Measurements from ENCODE around the gene IFRD2. TPM values are rescaled to one million over a fixed set of nuclear protein-coding genes. Genes with fewer than 3 reads are reported as not detected.
A peak's percentile ranks its signal among the peaks of the same experiment; 100 is the strongest.

Gene IFRD2
- total RNA-seq, 2 donors from 2014 or later, result 84.2 to 225 TPM

GRCh38 chr3:50330330-50330729 lies 38.1 kb upstream of the IFRD2 start:
- H3K27ac Mint-ChIP-seq, result no peak overlapping the region
- DNase-seq (ENCODE audit: low spot score), result no peak
- H3K4me1 Mint-ChIP-seq (ENCODE audit: low read depth in 2 of 2), result peaks cover 16 to 26% of the 10 kb centered on the region in 2 donors
- H3K9me3 Mint-ChIP-seq, result no peaks in the 10 kb centered on the region
- ATAC-seq, result no peak
- no peak overlapping the region for H3K4me3 Mint-ChIP-seq
- no peaks in the 10 kb centered on the region for H3K27me3 Mint-ChIP-seq
- no peaks in the 10 kb centered on the region for H3K36me3 Mint-ChIP-seq

- ATAC-seq (peak; percentile 96 to 98), DNase-seq (ENCODE audit: low spot score) (peak; percentile 95)
- Mint-ChIP-seq H3K36me3 (no peaks in the 10 kb centered on the region), H3K27ac (peak within 1 kb of the TSS; percentile 64 to 89), H3K4me1 (ENCODE audit: low read depth in 2 of 2) (peaks cover 0 to 21% of the 10 kb centered on the region in 2 donors), H3K4me3 (peak within 1 kb of the TSS; percentile 81), H3K27me3 (no peaks in the 10 kb centered on the region), H3K9me3 (no peaks in the 10 kb centered on the region)
Observed at GRCh38 chr3:50327943-50328691, 35.9 kb upstream of the IFRD2 start, which contains the start of gene TUSC2. TUSC2 (minus strand) TSS chr3:50328223; CDS start chr3:50328099, 124 bp downstream.

- peak; percentile 37 for DNase-seq (ENCODE audit: low spot score)
- Mint-ChIP-seq H3K4me1 (ENCODE audit: low read depth in 2 of 2) (peaks cover 0 to 20% of the 10 kb centered on the region in 2 donors), H3K36me3 (no peaks in the 10 kb centered on the region), H3K4me3 (peak overlapping the region; percentile 81), H3K9me3 (no peaks in the 10 kb centered on the region), H3K27me3 (no peaks in the 10 kb centered on the region), H3K27ac (peak overlapping the region; percentile 64 to 89)
- ATAC-seq, result no peak
Observed at GRCh38 chr3:50327129-50327528, 34.9 kb upstream of the IFRD2 start.

- DNase-seq (ENCODE audit: low spot score) (no peak), ATAC-seq (no peak)
- peaks cover 0 to 20% of the 10 kb centered on the region in 2 donors for H3K4me1 Mint-ChIP-seq (ENCODE audit: low read depth in 2 of 2)
- no peaks in the 10 kb centered on the region for H3K36me3 Mint-ChIP-seq
- H3K9me3 Mint-ChIP-seq, result no peaks in the 10 kb centered on the region
- H3K27ac Mint-ChIP-seq, result peak overlapping the region in 1 of 2 donors; percentile 89
- H3K4me3 Mint-ChIP-seq, result no peak overlapping the region
- H3K27me3 Mint-ChIP-seq, result no peaks in the 10 kb centered on the region
Observed at GRCh38 chr3:50326182-50326541, 33.9 kb upstream of the IFRD2 start.

- Mint-ChIP-seq H3K27me3 (no peaks in the 10 kb centered on the region), H3K27ac (no peak overlapping the region), H3K9me3 (no peaks in the 10 kb centered on the region), H3K36me3 (no peaks in the 10 kb centered on the region), H3K4me3 (no peak overlapping the region), H3K4me1 (ENCODE audit: low read depth in 2 of 2) (peaks cover under 1 to 21% of the 10 kb centered on the region in 2 donors)
- ATAC-seq (no peak), DNase-seq (ENCODE audit: low spot score) (no peak)
Observed at GRCh38 chr3:50325497-50326181, 33.4 kb upstream of the IFRD2 start.

DNA sequence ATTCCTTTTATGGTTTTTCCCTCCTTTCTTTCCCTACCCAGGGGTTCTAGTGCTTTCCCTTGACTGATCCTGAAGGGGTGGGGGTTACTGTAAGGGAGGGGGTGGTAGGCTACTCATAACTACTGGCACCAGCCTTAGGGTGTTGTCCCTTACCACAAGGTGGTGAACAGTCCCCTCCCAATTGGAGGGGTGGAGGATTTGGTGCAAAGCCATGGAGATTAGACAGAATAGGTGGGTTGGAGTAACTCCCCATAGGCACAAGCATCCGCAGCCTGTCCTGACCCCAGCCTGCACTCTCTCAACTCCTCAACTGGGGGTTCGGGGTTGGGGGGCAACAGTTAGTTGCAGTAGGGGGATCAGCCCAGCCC lies 32.9 kb upstream of the IFRD2 start:
- no peak overlapping the region for H3K4me3 Mint-ChIP-seq
- H3K27me3 Mint-ChIP-seq, result no peaks in the 10 kb centered on the region
- H3K27ac Mint-ChIP-seq, result no peak overlapping the region
- ATAC-seq (no peak), DNase-seq (ENCODE audit: low spot score) (no peak)
- no peaks in the 10 kb centered on the region for H3K9me3 Mint-ChIP-seq
- H3K36me3 Mint-ChIP-seq, result no peaks in the 10 kb centered on the region
- peaks cover 6 to 27% of the 10 kb centered on the region in 2 donors for H3K4me1 Mint-ChIP-seq (ENCODE audit: low read depth in 2 of 2)

- Mint-ChIP-seq H3K36me3 (no peaks in the 10 kb centered on the region), H3K27ac (no peak overlapping the region)
- peak; percentile 62 for DNase-seq (ENCODE audit: low spot score)
Observed at GRCh38 chr3:50324351-50325112, 32.3 kb upstream of the IFRD2 start.

GRCh38 chr3:50323614-50324199 lies 31.5 kb upstream of the IFRD2 start:
- ATAC-seq, result no peak
- peak; percentile 37 for DNase-seq (ENCODE audit: low spot score)
- Mint-ChIP-seq H3K36me3 (no peaks in the 10 kb centered on the region), H3K27ac (peak overlapping the region in 1 of 2 donors; percentile 63), H3K27me3 (no peaks in the 10 kb centered on the region), H3K4me1 (ENCODE audit: low read depth in 2 of 2) (peaks cover 15 to 37% of the 10 kb centered on the region in 2 donors), H3K9me3 (no peaks in the 10 kb centered on the region), H3K4me3 (no peak overlapping the region)

More at GRCh38 chr3:50324351-50325112, 32.3 kb upstream of the IFRD2 start:
- Mint-ChIP-seq H3K9me3 (no peaks in the 10 kb centered on the region), H3K4me1 (ENCODE audit: low read depth in 2 of 2) (peaks cover 9 to 30% of the 10 kb centered on the region in 2 donors), H3K4me3 (no peak overlapping the region), H3K27me3 (no peaks in the 10 kb centered on the region)
- ATAC-seq, result no peak

- Mint-ChIP-seq H3K4me1 (ENCODE audit: low read depth in 2 of 2) (peaks cover 15 to 36% of the 10 kb centered on the region in 2 donors), H3K27ac (peak overlapping the region in 1 of 2 donors; percentile 63)
- DNase-seq (ENCODE audit: low spot score), result no peak
Observed at GRCh38 chr3:50323092-50323600, 30.9 kb upstream of the IFRD2 start.

GRCh38 chr3:50322386-50323091 lies 30.3 kb upstream of the IFRD2 start, which contains the start of gene HYAL2:
HYAL2 (minus strand) TSS chr3:50322745; CDS start chr3:50320489, 2,256 bp downstream.
- Mint-ChIP-seq H3K9me3 (no peaks in the 10 kb centered on the region), H3K36me3 (no peaks in the 10 kb centered on the region), H3K4me1 (ENCODE audit: low read depth in 2 of 2) (peaks cover 15 to 33% of the 10 kb centered on the region in 2 donors), H3K27ac (peak within 1 kb of the TSS; percentile 84 to 90), H3K27me3 (no peaks in the 10 kb centered on the region), H3K4me3 (peak within 1 kb of the TSS; percentile 75)
- no peak for DNase-seq (ENCODE audit: low spot score)
- ATAC-seq, result no peak

More at GRCh38 chr3:50323092-50323600, 30.9 kb upstream of the IFRD2 start:
- no peak for ATAC-seq
- peak overlapping the region; percentile 27 for H3K4me3 Mint-ChIP-seq
- H3K27me3 Mint-ChIP-seq, result no peaks in the 10 kb centered on the region
- H3K9me3 Mint-ChIP-seq, result no peaks in the 10 kb centered on the region
- H3K36me3 Mint-ChIP-seq, result no peaks in the 10 kb centered on the region

GRCh38 chr3:50322115-50322385 lies 29.8 kb upstream of the IFRD2 start:
- ATAC-seq (no peak), DNase-seq (ENCODE audit: low spot score) (no peak)
- no peaks in the 10 kb centered on the region for H3K9me3 Mint-ChIP-seq
- H3K27me3 Mint-ChIP-seq, result no peaks in the 10 kb centered on the region
- H3K4me1 Mint-ChIP-seq (ENCODE audit: low read depth in 2 of 2), result peaks cover 15 to 33% of the 10 kb centered on the region in 2 donors
- no peak overlapping the region for H3K27ac Mint-ChIP-seq
- H3K4me3 Mint-ChIP-seq, result no peak overlapping the region
- no peaks in the 10 kb centered on the region for H3K36me3 Mint-ChIP-seq

DNA sequence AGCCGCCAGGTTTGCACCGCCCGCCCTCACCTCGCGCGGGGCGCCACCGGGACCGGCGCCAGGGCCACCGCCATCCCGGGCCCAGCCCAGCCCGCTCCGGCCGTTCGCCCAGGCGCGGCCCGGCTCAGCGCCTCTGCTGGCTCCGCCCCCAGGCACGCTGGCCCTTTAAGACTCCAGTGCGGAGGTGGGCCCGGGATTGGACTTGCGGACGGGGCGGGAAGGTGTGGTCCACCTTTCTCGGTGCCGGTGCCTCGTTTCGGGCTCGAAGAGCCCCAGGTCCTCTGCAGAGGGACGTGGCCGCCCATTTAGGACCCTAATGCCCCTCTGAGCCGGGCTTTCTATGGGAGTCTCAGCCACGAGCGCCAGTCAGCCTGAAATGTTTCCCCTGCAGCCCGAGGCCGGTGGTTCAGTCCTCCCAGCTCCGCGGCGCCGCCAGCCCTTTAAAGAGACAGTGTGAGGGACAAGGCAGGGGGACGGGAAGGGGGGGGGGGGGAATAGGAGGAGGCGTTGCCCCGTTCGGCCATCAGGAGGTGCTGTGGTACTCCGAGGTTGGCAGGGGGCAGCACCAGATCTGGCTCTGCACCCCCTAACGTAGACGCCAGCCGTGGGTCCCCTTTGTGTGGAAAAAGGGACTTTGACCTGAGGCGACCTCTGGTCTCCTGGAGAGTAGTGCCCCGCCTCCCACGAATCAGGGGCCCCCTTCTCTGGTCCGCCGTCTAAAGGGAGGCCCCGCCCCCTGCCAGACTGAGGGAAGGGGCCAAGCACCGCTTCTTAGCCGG lies 29.3 kb upstream of the IFRD2 start:
- Mint-ChIP-seq H3K36me3 (no peaks in the 10 kb centered on the region), H3K9me3 (no peaks in the 10 kb centered on the region)

More for the DNA sequence above, 29.3 kb upstream of the IFRD2 start:
- Mint-ChIP-seq H3K4me3 (peak overlapping the region; percentile 75), H3K4me1 (ENCODE audit: low read depth in 2 of 2) (peaks cover 18 to 34% of the 10 kb centered on the region in 2 donors), H3K27me3 (no peaks in the 10 kb centered on the region), H3K27ac (peak overlapping the region; percentile 84 to 90)
- DNase-seq (ENCODE audit: low spot score) (peak; percentile 91), ATAC-seq (peak; percentile 90 to 92)
